Neural crest cell (in vitro differentiated cells): ENCODE data around the gene TOMM40. TPM values are rescaled to one million over a fixed set of nuclear protein-coding genes. Genes with fewer than 3 reads are reported as not detected.

Experiments
- DNase-seq: peaks from one replicate; pipeline ENCODE4 v3.0.0; 2021; ENCODE audit warnings: low read depth, mixed read lengths, low spot score
- H3K27ac Mint-ChIP-seq: one replicate; pipeline ENCODE4 v1.8.0; 2021; ENCODE audit warnings: mild to moderate bottlenecking, mixed read lengths; ENCODE audit not compliant: unreplicated experiment
- H3K27me3 Mint-ChIP-seq: 2 replicates; pipeline ENCODE4 v1.8.0; 2021; ENCODE audit warnings: low read depth, mild to moderate bottlenecking, mixed read lengths
- H3K36me3 Mint-ChIP-seq: 2 replicates; pipeline ENCODE4 v1.8.0; 2021; ENCODE audit warnings: low read depth, mild to moderate bottlenecking, mixed read lengths
- H3K4me1 Mint-ChIP-seq: 2 replicates; pipeline ENCODE4 v1.8.0; 2021; ENCODE audit warnings: mixed read lengths
- H3K4me3 Mint-ChIP-seq: one replicate; pipeline ENCODE4 v1.8.0; 2021; ENCODE audit warnings: mild to moderate bottlenecking, mixed read lengths
- H3K9me3 Mint-ChIP-seq: 2 replicates; pipeline ENCODE4 v1.8.0; 2021; ENCODE audit warnings: mixed read lengths
- total RNA-seq: library from RNA; stranded (reverse); gene quantifications from 2 replicates; pipeline ENCODE4 v1.2.1, GENCODE V29; 2021
- TF ChIP-seq, protein P1 (sequence below): fragments of 200-600 bp; sonication (generic); conservative IDR thresholded peaks from 2 replicates; pipeline ENCODE4 v1.5.0; 2021; ENCODE audit warnings: antibody characterized with exemption, mild to moderate bottlenecking

The TOMM40 gene
- total RNA-seq, 1 donor from 2014 or later, result 147 TPM

DNA sequence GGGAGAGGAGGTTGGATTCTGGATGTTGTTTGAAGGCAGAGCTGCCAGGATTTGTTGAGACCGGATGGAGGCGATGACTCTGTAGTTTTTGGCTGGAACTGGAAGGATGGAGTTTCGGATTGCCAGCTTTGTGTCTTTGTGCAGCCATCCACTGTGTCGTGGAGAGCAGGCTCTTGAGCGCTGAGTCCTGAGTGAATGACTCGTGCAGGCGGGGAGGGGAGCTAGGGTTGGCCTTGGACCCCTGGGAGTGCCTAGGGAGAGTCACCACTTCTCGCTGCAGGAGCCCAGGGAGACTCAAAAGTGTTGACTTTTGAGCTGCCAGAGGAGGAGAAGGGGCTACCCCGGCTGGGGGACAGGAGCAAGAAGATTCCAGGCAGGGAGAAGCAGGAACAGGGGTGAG lies 3.9 kb downstream of the TOMM40 start:
- Mint-ChIP-seq H3K4me1 (peaks cover 28% of the 10 kb centered on the region), H3K27me3 (peaks cover 2% of the 10 kb centered on the region), H3K27ac (no peak overlapping the region), H3K4me3 (peak overlapping the region; percentile 62), H3K36me3 (peaks cover 14% of the 10 kb centered on the region), H3K9me3 (peaks cover 3% of the 10 kb centered on the region)
- no peak for DNase-seq
- TF ChIP-seq, protein P1, sequence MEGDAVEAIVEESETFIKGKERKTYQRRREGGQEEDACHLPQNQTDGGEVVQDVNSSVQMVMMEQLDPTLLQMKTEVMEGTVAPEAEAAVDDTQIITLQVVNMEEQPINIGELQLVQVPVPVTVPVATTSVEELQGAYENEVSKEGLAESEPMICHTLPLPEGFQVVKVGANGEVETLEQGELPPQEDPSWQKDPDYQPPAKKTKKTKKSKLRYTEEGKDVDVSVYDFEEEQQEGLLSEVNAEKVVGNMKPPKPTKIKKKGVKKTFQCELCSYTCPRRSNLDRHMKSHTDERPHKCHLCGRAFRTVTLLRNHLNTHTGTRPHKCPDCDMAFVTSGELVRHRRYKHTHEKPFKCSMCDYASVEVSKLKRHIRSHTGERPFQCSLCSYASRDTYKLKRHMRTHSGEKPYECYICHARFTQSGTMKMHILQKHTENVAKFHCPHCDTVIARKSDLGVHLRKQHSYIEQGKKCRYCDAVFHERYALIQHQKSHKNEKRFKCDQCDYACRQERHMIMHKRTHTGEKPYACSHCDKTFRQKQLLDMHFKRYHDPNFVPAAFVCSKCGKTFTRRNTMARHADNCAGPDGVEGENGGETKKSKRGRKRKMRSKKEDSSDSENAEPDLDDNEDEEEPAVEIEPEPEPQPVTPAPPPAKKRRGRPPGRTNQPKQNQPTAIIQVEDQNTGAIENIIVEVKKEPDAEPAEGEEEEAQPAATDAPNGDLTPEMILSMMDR, result no peak

DNA sequence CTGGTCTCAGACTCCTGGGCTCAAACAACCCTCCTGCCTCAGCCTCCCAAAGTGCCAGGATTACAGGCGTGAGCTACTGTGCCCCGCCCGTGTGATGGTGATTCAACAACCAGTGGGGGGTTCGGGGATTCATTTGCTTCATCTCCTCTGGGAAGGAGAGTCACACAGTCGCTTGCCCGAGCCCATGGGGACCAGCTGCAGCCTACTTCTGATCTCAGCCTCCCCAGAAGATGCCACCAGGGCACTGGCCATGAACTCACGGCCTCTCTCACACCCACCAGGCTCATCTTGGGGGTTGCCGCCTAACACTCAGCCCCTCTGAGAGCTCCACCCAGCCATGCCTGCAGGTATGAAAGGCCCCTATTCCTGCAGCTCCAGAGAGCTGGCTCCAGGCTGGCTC lies 6.8 kb downstream of the TOMM40 start:
- Mint-ChIP-seq H3K27ac (no peak overlapping the region), H3K4me1 (peaks cover 4% of the 10 kb centered on the region), H3K36me3 (peaks cover 8% of the 10 kb centered on the region), H3K4me3 (no peak overlapping the region), H3K9me3 (no peaks in the 10 kb centered on the region), H3K27me3 (no peaks in the 10 kb centered on the region)
- TF ChIP-seq, protein P1, result no peak
- no peak for DNase-seq

DNA sequence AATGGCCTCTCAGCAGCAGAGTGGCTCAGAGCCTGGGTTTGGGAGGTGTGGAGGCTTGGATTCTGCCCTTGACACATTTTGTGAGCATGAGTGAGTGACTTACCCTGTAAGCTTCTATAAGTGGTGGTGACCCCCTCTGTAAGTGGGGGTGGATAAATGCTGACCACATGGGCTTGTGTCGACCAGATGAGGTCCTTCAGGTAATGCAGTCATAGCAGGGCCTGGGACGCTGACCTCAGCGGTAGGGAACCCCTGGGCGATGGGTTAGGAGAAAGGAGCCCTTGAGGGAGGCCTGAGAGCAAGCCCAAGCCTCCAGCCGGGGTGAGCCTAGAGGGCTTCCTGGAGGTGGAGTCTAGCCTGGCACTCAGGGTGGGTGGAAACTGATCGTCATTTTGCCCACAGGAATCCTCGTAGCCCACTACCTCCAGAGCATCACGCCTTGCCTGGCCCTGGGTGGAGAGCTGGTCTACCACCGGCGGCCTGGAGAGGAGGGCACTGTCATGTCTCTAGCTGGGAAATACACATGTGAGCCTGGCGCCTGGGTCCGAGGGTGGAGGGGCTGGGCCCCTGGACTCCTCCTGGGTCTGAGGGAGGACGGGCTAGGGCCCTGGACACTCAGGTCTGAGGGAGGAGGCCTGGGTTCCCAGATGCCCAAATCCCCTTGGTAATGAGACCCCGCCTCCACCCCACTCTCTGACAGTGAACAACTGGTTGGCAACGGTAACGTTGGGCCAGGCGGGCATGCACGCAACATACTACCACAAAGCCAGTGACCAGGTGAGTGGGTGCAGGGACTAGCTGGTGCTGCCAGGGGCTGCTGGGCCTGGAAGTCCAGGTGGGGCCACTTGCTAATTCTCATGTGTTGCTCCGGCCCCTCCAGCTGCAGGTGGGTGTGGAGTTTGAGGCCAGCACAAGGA lies 9.5 kb downstream of the TOMM40 start:
- DNase-seq, result no peak

DNA sequence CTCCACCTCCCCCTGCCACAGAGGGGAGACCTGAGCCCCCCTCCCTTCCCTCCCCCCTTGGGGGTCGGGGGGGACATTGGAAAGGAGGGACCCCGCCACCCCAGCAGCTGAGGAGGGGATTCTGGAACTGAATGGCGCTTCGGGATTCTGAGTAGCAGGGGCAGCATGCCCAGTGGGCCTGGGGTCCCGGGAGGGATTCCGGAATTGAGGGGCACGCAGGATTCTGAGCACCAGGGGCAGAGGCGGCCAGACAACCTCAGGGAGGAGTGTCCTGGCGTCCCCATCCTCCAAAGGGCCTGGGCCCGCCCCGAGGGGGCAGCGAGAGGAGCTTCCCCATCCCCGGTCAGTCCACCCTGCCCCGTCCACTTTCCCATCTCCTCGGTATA lies 12.2 kb downstream of the TOMM40 start:
- peaks cover 3% of the 10 kb centered on the region for H3K36me3 Mint-ChIP-seq

More for the DNA sequence above, 9.5 kb downstream of the TOMM40 start:
- H3K9me3 Mint-ChIP-seq, result no peaks in the 10 kb centered on the region
- TF ChIP-seq, protein P1, result no peak
- no peak overlapping the region for H3K4me3 Mint-ChIP-seq
- H3K27me3 Mint-ChIP-seq, result peaks cover 16% of the 10 kb centered on the region
- H3K27ac Mint-ChIP-seq, result no peak overlapping the region
- peaks cover 12% of the 10 kb centered on the region for H3K4me1 Mint-ChIP-seq
- H3K36me3 Mint-ChIP-seq, result peaks cover 7% of the 10 kb centered on the region

DNA sequence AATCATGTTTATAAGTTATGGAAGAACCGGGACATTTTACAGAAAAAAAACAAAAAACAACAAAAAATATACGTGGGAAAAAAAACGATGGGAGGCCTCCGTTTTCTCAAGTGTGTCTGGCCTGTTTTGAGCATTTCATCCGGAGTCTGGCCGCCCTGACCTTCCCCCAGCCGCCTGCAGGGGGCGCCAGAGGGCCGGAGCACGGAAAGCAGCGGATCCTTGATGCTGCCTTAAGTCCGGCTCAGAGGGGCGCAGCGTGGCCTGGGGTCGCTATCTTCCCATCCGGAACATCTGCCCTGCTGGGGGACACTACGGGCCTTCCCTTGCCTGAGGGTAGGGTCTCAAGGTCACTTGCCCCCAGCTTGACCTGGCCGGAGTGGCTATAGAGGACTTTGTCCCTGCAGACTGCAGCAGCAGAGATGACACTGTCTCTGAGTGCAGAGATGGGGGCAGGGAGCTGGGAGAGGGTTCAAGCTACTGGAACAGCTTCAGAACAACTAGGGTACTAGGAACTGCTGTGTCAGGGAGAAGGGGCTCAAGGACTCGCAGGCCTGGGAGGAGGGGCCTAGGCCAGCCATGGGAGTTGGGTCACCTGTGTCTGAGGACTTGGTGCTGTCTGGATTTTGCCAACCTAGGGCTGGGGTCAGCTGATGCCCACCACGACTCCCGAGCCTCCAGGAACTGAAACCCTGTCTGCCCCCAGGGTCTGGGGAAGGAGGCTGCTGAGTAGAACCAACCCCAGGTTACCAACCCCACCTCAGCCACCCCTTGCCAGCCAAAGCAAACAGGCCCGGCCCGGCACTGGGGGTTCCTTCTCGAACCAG lies 12.8 kb downstream of the TOMM40 start:
- TF ChIP-seq, protein P1, result peak; percentile 99
- peaks cover 38% of the 10 kb centered on the region for H3K27me3 Mint-ChIP-seq
- H3K4me1 Mint-ChIP-seq, result peaks cover 29% of the 10 kb centered on the region
- H3K27ac Mint-ChIP-seq, result peak overlapping the region; percentile 50
- H3K36me3 Mint-ChIP-seq, result peaks cover 3% of the 10 kb centered on the region
- no peaks in the 10 kb centered on the region for H3K9me3 Mint-ChIP-seq
- peak overlapping the region; percentile 69 for H3K4me3 Mint-ChIP-seq
- peak; percentile 90 for DNase-seq

More for the DNA sequence above, 12.2 kb downstream of the TOMM40 start:
- Mint-ChIP-seq H3K4me3 (peak overlapping the region; percentile 69), H3K9me3 (no peaks in the 10 kb centered on the region), H3K27me3 (peaks cover 38% of the 10 kb centered on the region), H3K4me1 (peaks cover 29% of the 10 kb centered on the region), H3K27ac (no peak overlapping the region)
- DNase-seq, result no peak
- TF ChIP-seq, protein P1, result no peak
